ENCODE results near the gene EVPL. TPM values are rescaled to one million over a fixed set of nuclear protein-coding genes. Genes with fewer than 3 reads are reported as not detected.

EVPL gene
- total and polyA plus RNA-seq, 2 of the 13 experiments (the other 11 are each of a cell fraction or from before 2014, with no cell fraction given), result 2.1 to 8.2 TPM

GRCh38 chr17:75959051-75959838, 67.9 kb downstream of the EVPL start (continued):
- TF ChIP-seq PAXIP1 (CRISPR knock-in tag; conservative IDR thresholded peaks at IDR 0.05), result peak; percentile 80
- no peak for TF ChIP-seq GPN1 (CRISPR knock-in tag; IDR thresholded peaks at IDR 0.05; ENCODE audit: borderline replicate concordance)
- TF ChIP-seq PBX3 (CRISPR knock-in tag; IDR thresholded peaks at IDR 0.05; ENCODE audit: borderline replicate concordance), result no peak
- TF ChIP-seq ZNF484 (CRISPR knock-in tag; IDR thresholded peaks at IDR 0.05; ENCODE audit: borderline replicate concordance, low read depth), result no peak
- no peak for TF ChIP-seq ARHGAP35 (CRISPR knock-in tag; IDR thresholded peaks at IDR 0.05; ENCODE audit: borderline replicate concordance)
- TF ChIP-seq ZBTB44 (CRISPR knock-in tag; IDR thresholded peaks at IDR 0.05), result no peak
- no peak for TF ChIP-seq ZNF639 (CRISPR knock-in tag; conservative IDR thresholded peaks at IDR 0.05)
- TF ChIP-seq ATF7 (IDR thresholded peaks at IDR 0.05), result no peak
- TF ChIP-seq ATF7 (CRISPR knock-in tag; IDR thresholded peaks at IDR 0.05), result no peak
- TF ChIP-seq ZNF644 (CRISPR knock-in tag; IDR thresholded peaks at IDR 0.05; ENCODE audit: low read depth), result no peak
- TF ChIP-seq XRCC5 (optimal IDR thresholded peaks at IDR 0.05; ENCODE audit: low read length), result no peak
- no peak for TF ChIP-seq SSRP1 (CRISPR knock-in tag; IDR thresholded peaks at IDR 0.05)
- TF ChIP-seq THAP7 (CRISPR knock-in tag; IDR thresholded peaks at IDR 0.05), result no peak
- no peak for TF ChIP-seq CREB1 (IDR thresholded peaks at IDR 0.05)
- TF ChIP-seq CREB1 (CRISPR knock-in tag; IDR thresholded peaks at IDR 0.05), result peak; percentile 61; the same call in 1 of the 2 replicates
- TF ChIP-seq ATRX (CRISPR knock-in tag; IDR thresholded peaks at IDR 0.05; ENCODE audit: borderline replicate concordance), result no peak
- TF ChIP-seq TRAFD1 (CRISPR knock-in tag; IDR thresholded peaks at IDR 0.05; ENCODE audit: borderline replicate concordance), result no peak

Data from HepG2 (cell line).